GM19351 (cell line): Measurements from ENCODE around the gene SLC6A3.

ENCODE experiments used
- ATAC-seq: cut with Tn5 transposase; IDR thresholded peaks from one replicate; pipeline ENCODE4 v1.9.1; 2021; ENCODE audit warnings: mild to moderate bottlenecking, moderate library complexity; ENCODE audit not compliant: unreplicated experiment

Gene SLC6A3

GRCh38 chr5:1390861-1391600 lies 54.2 kb downstream of the SLC6A3 start:
- no peak for ATAC-seq

GRCh38 chr5:1390333-1390732 lies 54.9 kb downstream of the SLC6A3 start:
- ATAC-seq, result no peak

GRCh38 chr5:1388383-1388967 lies 56.8 kb downstream of the SLC6A3 start:
- no peak for ATAC-seq

DNA sequence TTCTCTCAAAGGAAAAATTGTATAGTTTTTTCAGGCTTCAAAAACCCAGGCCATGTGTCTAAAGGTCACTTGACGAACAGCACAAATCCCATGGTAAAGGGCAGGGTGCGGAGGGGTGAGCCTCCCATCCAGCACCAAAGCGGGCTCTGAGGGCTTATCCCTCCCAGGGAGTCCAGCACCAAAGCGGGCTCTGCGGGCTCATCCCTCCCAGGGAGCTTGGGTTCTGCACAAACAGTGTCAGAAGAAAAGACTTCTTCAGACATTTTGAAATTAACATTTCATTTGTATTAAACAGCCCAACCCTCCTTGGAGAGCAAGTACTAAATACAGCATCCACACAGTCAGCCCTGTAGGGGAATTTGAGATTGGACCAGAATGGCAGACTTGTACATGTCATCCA lies 57.4 kb downstream of the SLC6A3 start:
- ATAC-seq, result no peak

DNA sequence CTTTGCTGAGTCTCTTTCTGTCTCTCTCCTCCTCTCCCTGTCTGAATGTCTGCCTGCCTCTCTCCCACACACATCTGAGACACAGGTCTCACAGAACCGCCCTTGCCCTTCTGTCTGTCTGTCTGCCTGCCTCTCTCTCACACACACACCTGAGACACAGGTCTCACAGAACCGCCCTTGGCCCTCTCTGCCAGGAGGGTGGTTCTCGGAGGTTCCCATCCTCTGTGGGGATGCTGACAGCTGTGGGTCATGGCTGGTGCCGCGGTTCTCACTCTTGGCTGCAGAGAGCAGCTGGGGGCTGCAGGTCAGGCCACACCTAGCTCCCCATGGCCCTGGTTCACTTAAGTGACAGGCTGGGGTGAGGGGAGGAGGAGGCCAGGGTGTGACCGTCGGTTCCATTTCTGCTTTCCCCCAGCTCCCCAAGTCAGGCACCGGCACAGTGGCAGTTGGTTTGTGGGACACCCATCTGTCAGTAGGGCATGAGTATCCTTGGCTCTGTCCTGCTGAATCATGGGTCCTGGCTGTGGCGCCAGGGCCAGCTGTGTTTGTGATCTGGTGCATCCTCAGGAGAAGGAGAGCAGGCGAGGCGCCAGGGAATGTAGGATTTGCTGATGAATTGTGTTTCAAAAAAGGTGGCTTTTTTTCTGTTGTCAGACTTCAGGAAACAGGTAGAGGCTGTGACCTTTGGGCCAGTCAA lies 58.0 kb downstream of the SLC6A3 start:
- ATAC-seq, result no peak

DNA sequence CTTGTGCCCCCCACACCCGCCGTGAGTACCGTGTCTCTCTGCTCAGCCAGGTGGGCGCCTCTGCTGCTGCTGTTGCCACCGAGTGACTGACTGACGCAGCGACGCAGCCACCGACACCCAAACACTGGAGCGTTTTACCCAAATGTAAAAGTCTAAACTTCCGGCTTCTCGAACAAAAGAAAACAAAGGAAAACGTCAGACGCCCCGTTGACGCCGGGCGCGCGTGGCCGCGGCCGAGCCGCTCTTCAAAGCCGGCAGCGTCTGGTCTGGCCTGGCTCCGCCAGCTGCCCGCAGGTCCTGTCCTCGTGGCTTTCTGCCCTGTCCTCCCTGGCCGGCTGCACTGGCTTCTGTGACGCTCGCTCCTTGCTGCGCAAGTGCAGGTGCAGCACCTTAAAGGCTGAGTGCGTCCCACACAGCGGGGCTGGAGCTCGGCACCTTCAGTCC lies 58.9 kb downstream of the SLC6A3 start:
- ATAC-seq, result peak; percentile 59

DNA sequence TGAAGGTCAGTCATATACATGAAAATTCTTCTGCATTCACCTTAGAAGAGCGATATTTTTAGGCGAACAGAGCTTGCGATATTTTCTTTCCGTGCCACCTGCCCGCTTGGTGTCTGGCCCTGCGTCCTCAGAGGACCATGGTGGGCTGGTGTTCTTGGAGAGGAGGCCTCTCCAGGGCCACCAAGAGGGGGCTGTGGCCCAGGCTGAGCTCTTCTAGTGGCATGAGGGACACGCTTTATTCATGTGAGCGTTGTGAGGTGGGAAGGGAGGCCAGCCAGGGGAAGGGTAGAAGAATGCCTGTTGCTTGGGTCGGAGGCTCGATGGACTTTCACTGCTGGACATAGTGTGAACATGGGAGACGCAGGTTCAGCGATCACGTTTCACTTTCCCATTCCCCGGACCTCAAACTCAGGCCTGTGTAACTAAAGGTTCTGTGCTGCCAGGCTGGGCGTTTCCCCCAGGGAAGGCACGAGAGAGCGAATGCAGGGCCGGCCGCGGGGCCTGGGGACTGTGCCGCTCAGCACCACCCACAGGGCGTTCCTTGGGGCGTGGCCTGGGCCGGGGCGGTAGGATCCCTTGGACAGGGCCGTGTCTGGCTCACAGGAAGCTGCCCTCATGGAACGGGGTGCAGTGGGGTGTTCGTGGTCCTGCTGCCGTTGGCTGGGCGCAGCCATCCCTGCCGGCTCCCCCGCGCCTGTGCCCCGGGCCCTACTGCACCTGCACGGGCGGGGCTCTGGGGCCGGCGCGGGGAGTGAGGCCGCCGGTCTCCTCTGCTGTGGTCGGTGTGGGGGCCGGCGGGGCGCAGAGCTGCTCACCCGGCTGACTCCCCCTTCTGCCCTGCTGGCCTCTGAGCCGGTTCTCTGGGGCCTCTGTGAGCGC lies 59.6 kb downstream of the SLC6A3 start:
- peak; percentile 93 for ATAC-seq

- ATAC-seq, result no peak
These were observed 60.7 kb downstream of the SLC6A3 start for GRCh38 chr5:1384521-1384920.

GRCh38 chr5:1383886-1384401 lies 61.3 kb downstream of the SLC6A3 start:
- no peak for ATAC-seq

DNA sequence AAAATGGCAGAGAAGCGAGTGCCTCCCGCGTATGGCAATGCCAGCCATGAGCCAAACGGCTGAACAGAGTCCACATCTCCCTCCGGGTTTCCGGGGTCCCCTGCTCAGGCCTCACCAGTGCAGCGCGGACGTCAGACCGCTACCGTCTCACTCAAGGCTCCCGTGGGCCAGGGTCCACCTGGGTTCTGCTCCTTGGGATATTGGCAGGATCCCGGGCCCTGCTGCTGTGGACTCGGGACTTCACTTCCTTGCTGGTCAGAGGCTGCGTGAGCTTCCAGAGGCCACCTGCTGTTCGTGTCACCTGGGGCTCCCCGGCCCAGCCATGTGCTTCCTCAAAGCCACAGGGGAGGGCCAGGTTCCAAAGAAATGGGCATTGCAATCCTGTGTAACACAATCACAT lies 61.9 kb downstream of the SLC6A3 start:
- no peak for ATAC-seq

DNA sequence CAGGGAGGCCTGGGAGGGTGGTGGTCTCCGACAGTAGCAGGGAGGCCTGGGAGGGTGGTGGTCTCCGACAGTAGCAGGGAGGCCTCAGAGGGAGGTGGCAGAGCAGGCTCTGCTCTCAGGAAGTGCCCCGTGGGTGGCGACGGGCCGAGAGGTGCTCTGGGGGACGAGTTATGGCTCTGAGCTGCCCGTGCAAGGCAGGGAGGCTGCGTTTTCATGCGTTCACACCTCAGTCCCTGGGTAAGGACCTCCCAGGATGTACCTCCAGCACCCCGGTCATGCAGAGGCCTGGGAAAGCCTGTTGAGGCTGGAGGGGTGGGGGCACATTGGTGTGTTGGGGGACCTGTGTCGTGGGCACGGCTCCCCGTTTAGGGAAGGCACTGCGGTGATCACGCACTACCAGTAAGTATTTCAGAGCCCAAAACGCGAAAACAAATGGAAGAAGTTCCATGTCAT lies 63.0 kb downstream of the SLC6A3 start:
- no peak for ATAC-seq

GRCh38 chr5:1381370-1382247 lies 63.6 kb downstream of the SLC6A3 start:
- no peak for ATAC-seq

DNA sequence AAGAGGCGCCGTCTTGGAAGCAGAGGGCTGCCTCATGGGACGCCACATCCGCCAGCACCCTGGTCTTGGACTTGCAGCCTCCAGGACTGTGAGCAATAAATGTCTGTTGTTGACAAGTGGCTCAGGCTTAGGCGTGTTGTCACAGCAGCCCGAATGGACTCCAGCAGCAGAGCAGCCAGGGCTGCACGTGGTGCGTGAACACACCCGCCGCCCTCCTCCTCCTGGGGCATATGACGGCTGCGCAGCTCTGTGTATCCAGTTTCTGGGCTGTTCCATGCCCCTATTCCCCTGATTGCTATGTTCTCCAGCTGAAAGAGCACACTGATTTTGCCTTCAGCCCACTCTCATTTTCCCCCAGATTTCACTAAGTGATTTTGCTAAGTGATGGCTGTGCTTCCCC lies 64.3 kb downstream of the SLC6A3 start:
- no peak for ATAC-seq

GRCh38 chr5:1380011-1380817 lies 65.0 kb downstream of the SLC6A3 start:
- ATAC-seq, result peak; percentile 90

DNA sequence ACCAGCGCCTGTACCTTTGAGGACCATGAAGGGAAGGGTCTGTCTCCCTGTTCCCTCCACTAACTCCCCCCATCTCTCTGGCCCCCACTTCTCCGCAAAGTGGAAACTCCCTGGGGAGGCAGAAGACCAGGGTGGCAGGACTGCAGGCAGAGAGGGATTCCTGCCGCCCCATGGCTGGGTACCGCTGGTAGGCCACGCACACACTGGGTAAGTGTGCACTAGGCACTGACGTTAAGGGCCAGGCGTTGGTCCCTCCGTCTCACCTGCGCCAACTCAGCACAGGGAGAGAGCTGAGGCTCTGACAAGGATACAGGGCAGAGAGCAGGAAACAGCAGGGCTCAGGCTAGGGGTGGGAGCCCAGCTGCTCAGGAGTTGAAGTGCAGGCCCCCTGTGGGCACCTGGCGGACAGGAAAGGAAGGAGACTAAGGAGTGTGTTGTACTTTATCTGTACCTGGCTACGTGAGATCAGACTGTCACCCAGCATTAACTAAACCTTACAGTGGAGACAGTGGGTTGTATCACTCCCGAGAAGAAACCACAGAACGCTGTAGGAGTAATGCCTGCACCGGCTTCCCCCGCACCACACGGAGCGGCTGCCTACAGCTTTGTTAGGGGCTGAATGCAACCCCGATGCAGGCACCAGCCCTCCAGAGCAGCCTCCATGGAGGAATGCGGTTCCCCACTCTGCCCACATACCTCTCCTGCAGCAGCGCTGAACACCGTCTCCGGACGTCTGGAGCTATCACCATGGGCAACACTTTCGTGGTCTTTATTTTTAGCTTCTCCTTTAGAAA lies 66.2 kb downstream of the SLC6A3 start:
- ATAC-seq, result no peak

DNA sequence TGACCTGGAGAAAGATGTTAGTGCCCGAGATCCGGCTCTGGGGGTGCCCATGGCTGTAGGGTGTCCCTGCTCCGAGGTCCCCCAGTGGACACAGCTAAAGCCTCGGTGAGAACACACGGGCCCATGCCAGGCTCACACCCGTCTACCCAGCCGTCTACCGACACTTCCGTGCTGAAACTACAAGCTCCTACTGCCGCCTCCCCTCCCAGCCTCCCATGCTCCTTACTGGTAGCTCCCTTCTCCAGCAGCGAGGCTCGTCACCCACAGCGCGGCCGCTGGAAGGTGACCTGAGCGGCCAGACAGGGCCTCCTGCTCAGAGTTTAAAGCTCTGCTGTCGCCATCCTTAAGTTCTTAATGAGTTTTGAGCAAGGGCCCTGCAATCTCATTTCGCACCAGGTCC lies 67.1 kb downstream of the SLC6A3 start:
- ATAC-seq, result no peak

GRCh38 chr5:1376981-1377380 lies 68.3 kb downstream of the SLC6A3 start:
- no peak for ATAC-seq
